Measurements from ENCODE around the gene PSMD9. TPM values are rescaled to one million over a fixed set of nuclear protein-coding genes. Genes with fewer than 3 reads are reported as not detected.
A peak's percentile ranks its signal among the peaks of the same experiment; 100 is the strongest.
"Not testable (repeated sequence)": the region's sequence is repeated elsewhere in the genome, so short reads cannot be mapped to it uniquely, and the experiment has no call there.

PSMD9 gene
- total RNA-seq, 1 experiment from 2014 or later, result 241 TPM

- Histone ChIP-seq H3K4me1 (ENCODE audit: insufficient read depth, low read length) (peaks cover 29% of the 10 kb centered on the region), H3K9me3 (ENCODE audit: low read length) (no peaks in the 10 kb centered on the region), H3K27ac (ENCODE audit: low read length) (peak overlapping the region; percentile 81), H4K20me1 (ENCODE audit: low read length) (peaks cover 8% of the 10 kb centered on the region; the same call in 1 of the 2 replicates), H3K4me2 (ENCODE audit: low read length) (peak overlapping the region; percentile 97), H3K9me2 (replicated peaks; ENCODE audit: low read length) (no peaks in the 10 kb centered on the region), H3K36me3 (ENCODE audit: low read depth, low read length) (peaks cover 6% of the 10 kb centered on the region; the same call in 1 of the 2 replicates), H2AFZ (ENCODE audit: low read length) (peak overlapping the region; percentile 81), H3K27me3 (ENCODE audit: low read length) (no peaks in the 10 kb centered on the region), H3K4me3 (ENCODE audit: low read length) (peak overlapping the region; percentile 90), H3K9ac (ENCODE audit: low read length) (peak overlapping the region; percentile 98), H3F3A (ENCODE audit: low read length, unreplicated experiment) (peaks cover 5% of the 10 kb centered on the region), H3K79me2 (ENCODE audit: low read length) (peaks cover 54% of the 10 kb centered on the region)
- TF ChIP-seq EZH2 (IDR thresholded peaks at IDR 0.05; ENCODE audit: low read length, unreplicated experiment) (no peak), CTCF (conservative IDR thresholded peaks at IDR 0.05; ENCODE audit: low read depth, low read length) (no peak), EZH2phosphoT487 (IDR thresholded peaks at IDR 0.05; ENCODE audit: borderline replicate concordance, low read length) (no peak)
- ATAC-seq, result no peak
- no TSS peak for BruUV-seq (replicated peaks)
- intact Hi-C loops (cut with micrococcal nuclease), result loop anchor here (2.0 to 5.0 kb wide), 2 partner anchors 76 to 202 kb away; no protein-coding TSS in a partner anchor
- ChIA-PET CTCF (no interaction called here), POLR2A (ENCODE audit: unreplicated experiment) (no interaction called here)
- DNase-seq, result no peak
Measured at GRCh38 chr12:121889274-121889624, 659 bp downstream of the PSMD9 start.

- H3K36me3 ChIP-seq (ENCODE audit: low read depth, low read length); H3K9me3 ChIP-seq (ENCODE audit: low read length); POLR2A ChIA-PET (ENCODE audit: unreplicated experiment); H3K27ac ChIP-seq (ENCODE audit: low read length); H2AFZ ChIP-seq (ENCODE audit: low read length); H3K9me2 ChIP-seq (replicated peaks; ENCODE audit: low read length); BruUV-seq (replicated peaks); DNase-seq; ATAC-seq; H3F3A ChIP-seq (ENCODE audit: low read length, unreplicated experiment); H3K27me3 ChIP-seq (ENCODE audit: low read length): not testable (repeated sequence)
- Histone ChIP-seq H3K79me2 (ENCODE audit: low read length) (peaks cover 58% of the 10 kb centered on the region), H3K4me2 (ENCODE audit: low read length) (peak overlapping the region; percentile 97), H3K4me1 (ENCODE audit: insufficient read depth, low read length) (peaks cover 33% of the 10 kb centered on the region), H4K20me1 (ENCODE audit: low read length) (peaks cover 12% of the 10 kb centered on the region; the same call in 1 of the 2 replicates), H3K4me3 (ENCODE audit: low read length) (peak overlapping the region; percentile 90), H3K9ac (ENCODE audit: low read length) (peak overlapping the region; percentile 98)
- intact Hi-C loops (cut with micrococcal nuclease), result loop anchor here (2.0 to 5.0 kb wide), 2 partner anchors 77 to 202 kb away; no protein-coding TSS in a partner anchor
- CTCF ChIA-PET, result interaction anchor here (0.5 kb wide), 1 partner anchor 55 kb away, joined by 8 read pairs; no protein-coding TSS in a partner anchor
Measured at GRCh38 chr12:121889661-121890060, 1.1 kb downstream of the PSMD9 start.

- Histone ChIP-seq H3K36me3 (ENCODE audit: low read depth, low read length) (peaks cover 33% of the 10 kb centered on the region), H3K4me2 (ENCODE audit: low read length) (peak overlapping the region; percentile 60), H3K9me3 (ENCODE audit: low read length) (no peaks in the 10 kb centered on the region), H3K27me3 (ENCODE audit: low read length) (no peaks in the 10 kb centered on the region), H3K9me2 (replicated peaks; ENCODE audit: low read length) (no peaks in the 10 kb centered on the region), H3K79me2 (ENCODE audit: low read length) (peaks cover 76% of the 10 kb centered on the region), H4K20me1 (ENCODE audit: low read length) (peaks cover 12% of the 10 kb centered on the region; the same call in 1 of the 2 replicates), H3K27ac (ENCODE audit: low read length) (peak overlapping the region; percentile 37), H3K4me1 (ENCODE audit: insufficient read depth, low read length) (peaks cover 30% of the 10 kb centered on the region), H2AFZ (ENCODE audit: low read length) (no peak overlapping the region), H3K4me3 (ENCODE audit: low read length) (no peak overlapping the region), H3K9ac (ENCODE audit: low read length) (no peak overlapping the region), H3F3A (ENCODE audit: low read length, unreplicated experiment) (peaks cover 5% of the 10 kb centered on the region)
- intact Hi-C loops (cut with micrococcal nuclease), result no loop called here
- BruUV-seq (replicated peaks), result no TSS peak
- DNase-seq, result peak; percentile 16
- ChIA-PET CTCF (interaction anchor here (0.5 to 1.6 kb wide), 5 partner anchors 31 to 127 kb away, joined by 3 to 11 read pairs (median 5); no protein-coding TSS in a partner anchor), POLR2A (ENCODE audit: unreplicated experiment) (interaction anchor here (0.6 kb wide), 1 partner anchor 93 kb away, joined by 5 read pairs; no protein-coding TSS in a partner anchor)
- peak; percentile 14 for ATAC-seq
- TF ChIP-seq EZH2phosphoT487 (IDR thresholded peaks at IDR 0.05; ENCODE audit: borderline replicate concordance, low read length) (no peak), EZH2 (IDR thresholded peaks at IDR 0.05; ENCODE audit: low read length, unreplicated experiment) (no peak), CTCF (conservative IDR thresholded peaks at IDR 0.05; ENCODE audit: low read depth, low read length) (no peak)
Measured at GRCh38 chr12:121892673-121893561, 4.3 kb downstream of the PSMD9 start.
